Lower leg skin (tissue), 4 donors: ENCODE data around the gene ZNF28. TPM values are rescaled to one million over a fixed set of nuclear protein-coding genes. Genes with fewer than 3 reads are reported as not detected.
"Not testable (repeated sequence)": the region's sequence is repeated elsewhere in the genome, so short reads cannot be mapped to it uniquely, and the experiment has no call there.

ENCODE experiments used
- DNase-seq, 2 donors: peaks; one replicate each; pipeline ENCODE4 v3.0.0-alpha.2; 2019; ENCODE audit warnings: low spot score in 2 of 2
- H3K4me3 ChIP-seq: fragments of 200-600 bp; sonication (generic); 2 replicates; pipeline ENCODE4 v1.5.1; 2017; ENCODE audit warnings: mild to moderate bottlenecking, low read depth; ENCODE audit not compliant: poor library complexity, severe bottlenecking
- POLR2A ChIP-seq, 2 donors: fragments of 450-650 bp; IDR thresholded peaks; one replicate each; pipeline ENCODE4 v1.6.1; 2016 to 2017; ENCODE audit warnings: antibody characterized with exemption in 2 of 2, mild to moderate bottlenecking in 1 of 2, moderate library complexity in 1 of 2
- WGBS, 2 donors: methylation state at CpG; one replicate each; pipeline ENCODE4 v1.1.5; 2018; 5-methylcytosine and 5-hydroxymethylcytosine counted together
- intact Hi-C: fragments of 100-400 bp; cut with DNase I; formaldehyde crosslinking; loops from one replicate; pipeline ENCODE4 v1.15.0; 2023; ENCODE audit warnings: low total_unique reads
- total RNA-seq, 4 donors: library from RNA; depleted of rRNA; stranded (reverse); fragments of >200 nt; gene quantifications; one replicate each; pipeline ENCODE4 v1.1.0, GENCODE V29; 2016
- TF ChIP-seq, protein P1 (sequence below), 3 donors: fragments of 450-650 bp; IDR thresholded peaks; one replicate each; pipeline ENCODE4 v1.5.1; 2016; ENCODE audit warnings: antibody characterized with exemption in 3 of 3, mild to moderate bottlenecking in 3 of 3, moderate library complexity in 2 of 3

ZNF28 gene
- 10 to 100 TPM in 2 of 4 donors, 1 to 10 TPM in 2; 8.8 to 10.4 (median 10.2) TPM for total RNA-seq

DNA sequence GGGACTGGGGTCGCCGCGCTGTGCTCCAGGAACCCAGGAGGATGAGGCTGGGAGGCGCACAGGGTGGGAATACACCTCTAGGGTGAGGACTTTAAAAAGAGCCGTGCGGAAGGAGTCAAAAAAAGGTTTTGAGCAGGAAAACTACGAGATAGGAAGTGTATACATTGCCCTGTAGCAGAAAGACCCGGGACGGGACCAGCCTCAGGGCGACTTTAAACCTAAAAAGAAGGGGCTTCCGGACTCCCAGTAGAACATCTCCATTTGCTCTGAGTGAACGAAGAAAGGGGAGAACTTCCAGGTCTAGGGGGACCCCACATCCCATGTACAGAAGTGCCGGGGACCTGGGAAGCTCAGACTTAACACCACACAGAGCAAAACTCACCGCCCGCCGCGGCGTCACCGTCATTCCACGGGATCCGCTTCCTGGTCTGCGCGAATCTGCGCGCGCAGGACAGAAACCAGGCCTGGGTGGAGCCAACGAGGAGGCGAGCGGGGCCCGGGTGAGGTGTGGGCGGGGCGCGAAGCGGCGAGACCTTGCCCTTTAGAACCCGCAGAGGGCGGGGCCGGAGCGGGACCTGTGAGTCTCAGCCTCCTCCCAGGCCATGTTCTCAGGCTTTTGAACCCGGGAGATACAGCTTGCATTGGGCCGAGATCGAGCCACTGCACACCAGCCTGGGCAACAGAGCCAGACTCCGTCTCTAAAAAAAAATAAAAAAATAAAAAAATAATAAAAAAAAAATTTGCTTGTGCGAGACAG is at the start of gene ZNF28:
TSS of gene ZNF28 (minus strand) at position 430 of the 757 bp plus-strand sequence. CDS start 3,675 bp downstream, outside the sequence.
- DNase-seq = peak; percentile 33 to 93
- 1% methylated on average over 34 of the region's 44 CpGs for WGBS, 2 donors

DNA sequence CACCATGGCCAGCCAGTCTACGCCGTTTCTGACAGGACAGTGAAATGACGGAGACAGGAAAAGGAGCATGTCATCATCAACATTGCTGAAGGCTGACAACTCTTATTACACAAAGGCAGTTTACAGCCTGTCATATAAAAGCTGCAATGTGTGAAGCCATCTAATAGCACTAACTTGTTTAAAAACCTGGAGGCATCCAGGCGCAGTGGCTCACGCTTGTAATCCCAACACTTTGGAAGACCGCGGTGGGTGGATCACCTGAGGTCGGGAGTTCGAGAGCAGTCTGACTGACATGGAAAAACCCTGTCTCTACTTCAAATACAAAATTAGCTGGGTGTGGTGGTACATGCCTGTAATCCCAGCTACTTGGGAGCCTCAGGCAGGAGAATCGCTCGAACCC is 46.6 kb upstream of the ZNF28 start:
- intact Hi-C loops, H3K4me3 ChIP-seq: not testable (repeated sequence)
- DNase-seq = peak in 1 of 2 donors; percentile 43
- 82 to 85% methylated on average over 11 of the region's 11 CpGs for WGBS, 2 donors

More for the DNA sequence above, at the start of gene ZNF28:
- intact Hi-C loops = not testable (repeated sequence)
- H3K4me3 ChIP-seq = peak within 1 kb of the TSS; percentile 66

DNA sequence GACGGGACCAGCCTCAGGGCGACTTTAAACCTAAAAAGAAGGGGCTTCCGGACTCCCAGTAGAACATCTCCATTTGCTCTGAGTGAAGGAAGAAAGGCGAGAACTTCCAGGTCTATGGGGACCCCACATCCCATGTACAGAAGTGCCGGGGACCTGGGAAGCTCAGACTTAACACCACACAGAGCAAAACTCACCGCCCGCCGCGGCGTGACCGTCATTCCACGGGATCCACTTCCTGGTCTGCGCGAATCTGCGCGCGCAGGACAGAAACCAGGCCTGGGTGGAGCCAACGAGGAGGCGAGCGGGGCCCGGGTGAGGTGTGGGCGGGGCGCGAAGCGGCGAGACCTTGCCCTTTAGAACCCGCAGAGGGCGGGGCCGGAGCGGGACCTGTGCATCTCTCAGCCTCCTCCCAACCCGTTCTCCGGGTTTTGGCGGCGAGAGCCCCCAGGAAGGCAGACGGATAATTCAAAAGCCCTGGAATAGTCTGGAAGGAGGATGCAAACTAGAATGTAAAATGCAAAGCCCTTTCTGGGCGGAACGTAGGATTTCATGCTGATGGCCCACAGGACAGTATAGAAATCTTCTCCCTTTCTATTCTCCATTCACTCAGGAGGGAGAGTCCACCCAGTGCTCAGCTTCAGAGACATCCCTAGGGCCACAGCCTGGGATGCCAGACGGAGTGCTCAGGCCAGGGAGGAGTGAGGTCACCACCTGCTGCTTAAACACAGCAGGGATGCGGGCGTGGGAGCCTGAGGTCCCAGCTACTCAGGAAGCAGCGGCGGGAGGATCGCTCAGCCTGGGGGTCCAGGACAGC is 36.2 kb upstream of the ZNF28 start, which contains the start of gene ZNF468:
TSS of gene ZNF468 (minus strand) at position 242 of the 814 bp plus-strand sequence. CDS start 3,347 bp downstream, outside the sequence.
- intact Hi-C loops = not testable (repeated sequence)
- WGBS, 2 donors = 5 to 7% methylated on average over 43 of the region's 43 CpGs
- H3K4me3 ChIP-seq = peak within 1 kb of the TSS; percentile 68
- DNase-seq = peak; percentile 62 to 96

DNA sequence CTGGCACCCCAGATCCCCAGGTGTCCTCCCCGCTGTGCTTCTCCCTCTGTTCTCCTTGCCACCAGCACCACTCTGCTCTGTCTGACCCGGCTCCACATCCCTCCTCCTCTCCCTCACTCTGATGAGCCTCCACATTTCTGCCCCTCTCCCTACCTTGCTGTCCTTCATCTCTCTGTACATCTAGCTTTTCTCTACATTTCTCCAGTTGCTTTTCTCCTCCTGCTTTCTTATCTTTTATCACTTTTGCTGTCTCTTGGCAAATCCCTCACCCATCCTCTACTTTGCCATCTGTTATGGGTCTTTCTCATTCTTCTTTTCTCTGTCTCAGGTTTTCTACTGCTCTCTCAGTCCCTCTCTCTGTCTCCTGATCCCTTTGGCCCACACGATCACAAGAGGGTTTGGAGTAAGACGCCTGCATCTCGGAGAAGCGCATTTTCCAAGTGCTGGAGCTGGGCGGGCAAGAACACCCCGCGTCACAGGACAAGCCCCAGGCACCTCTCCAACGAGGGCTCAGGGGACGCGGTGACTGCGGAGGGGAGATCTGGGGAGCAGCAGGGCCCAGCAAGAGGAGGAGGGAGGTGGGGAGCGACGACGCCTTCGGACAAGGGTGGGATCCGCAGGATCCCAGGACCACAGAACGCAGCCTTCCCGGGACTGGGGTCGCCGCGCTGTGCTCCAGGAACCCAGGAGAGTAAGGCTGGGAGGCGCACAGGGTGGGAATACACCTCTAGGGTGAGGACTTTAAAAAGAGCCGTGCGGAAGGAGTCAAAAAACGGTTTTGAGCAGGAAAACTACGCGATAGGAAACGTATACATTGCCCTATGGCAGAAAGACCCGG is 35.3 kb upstream of the ZNF28 start:
- 4% methylated on average over 31 of the region's 31 CpGs for WGBS, 2 donors
- intact Hi-C loops, DNase-seq: not testable (repeated sequence)
- H3K4me3 ChIP-seq = peak overlapping the region; percentile 68

DNA sequence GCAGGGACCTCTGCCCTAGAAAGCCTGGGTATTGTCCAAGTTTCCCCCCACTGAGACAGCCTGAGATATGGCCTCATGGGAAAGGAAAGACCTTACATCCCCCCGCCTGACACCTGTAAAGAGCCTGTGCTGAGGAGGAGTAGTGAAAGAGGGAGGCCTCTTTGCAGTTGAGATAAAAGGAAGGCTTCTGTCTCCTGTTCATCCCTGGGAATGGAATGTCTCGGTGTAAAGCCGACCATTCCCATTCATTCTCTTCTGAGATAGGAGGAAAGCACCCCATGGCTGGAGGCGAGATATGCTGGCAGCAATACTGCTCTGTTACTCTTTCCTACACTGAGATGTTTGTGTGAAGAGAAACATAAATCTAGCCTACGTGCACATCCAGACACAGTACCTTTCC is 25.9 kb upstream of the ZNF28 start:
- 73 to 90% methylated on average over 5 of the region's 5 CpGs for WGBS, 2 donors
- intact Hi-C loops, H3K4me3 ChIP-seq, DNase-seq: not testable (repeated sequence)

DNA sequence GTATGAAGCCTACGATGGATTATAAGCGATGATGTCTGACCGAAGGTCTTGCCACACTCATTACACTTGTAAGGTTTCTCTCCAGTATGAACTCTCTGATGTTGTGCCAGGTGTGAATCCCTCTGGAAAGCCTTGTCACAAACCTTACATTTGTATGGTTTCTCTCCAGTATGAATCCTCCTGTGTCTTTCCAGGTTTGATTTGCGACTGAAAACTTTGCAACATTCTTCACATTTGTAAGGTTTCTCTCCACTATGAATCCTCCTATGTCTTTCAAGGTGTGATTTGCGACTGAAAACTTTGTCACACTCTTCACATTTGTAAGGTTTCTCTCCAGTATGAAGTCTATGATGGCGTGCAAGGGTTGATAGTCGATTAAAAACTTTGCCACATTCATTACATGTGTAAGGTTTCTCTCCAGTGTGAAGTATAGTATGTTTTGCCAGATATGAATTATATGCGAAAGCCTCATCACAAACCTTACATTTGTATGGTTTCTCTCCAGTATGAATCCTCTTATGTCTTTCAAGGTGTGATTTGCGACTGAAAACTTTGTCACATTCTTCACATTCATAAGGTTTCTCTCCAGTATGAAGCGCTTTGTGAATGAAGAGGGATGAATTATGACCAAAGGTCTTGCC is 19.5 kb upstream of the ZNF28 start:
- intact Hi-C loops, H3K4me3 ChIP-seq, DNase-seq: not testable (repeated sequence)
- 83 to 99% methylated on average over 10 of the region's 10 CpGs for WGBS, 2 donors

DNA sequence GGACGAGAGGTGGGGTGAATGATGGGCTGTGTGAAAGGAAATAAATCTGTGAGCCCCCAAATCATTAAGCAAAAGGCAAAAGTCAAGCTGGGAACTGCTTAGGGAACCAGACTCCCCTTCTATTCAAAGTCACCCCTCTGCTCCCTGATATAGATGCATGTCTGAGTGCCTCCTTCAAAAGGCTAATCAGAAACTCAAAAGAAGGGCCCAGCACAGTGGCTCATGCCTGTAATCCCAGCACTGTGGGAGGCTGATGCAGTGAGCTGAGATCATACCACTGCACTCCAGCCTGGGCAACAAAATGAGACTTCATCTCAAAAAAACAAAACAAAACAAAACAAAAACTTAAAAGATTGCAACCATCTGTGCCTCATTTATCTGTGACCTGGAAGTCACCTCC is 12.9 kb upstream of the ZNF28 start:
- H3K4me3 ChIP-seq, DNase-seq, intact Hi-C loops: not testable (repeated sequence)
- 48 to 53% methylated on average over 1 of the region's 1 CpG for WGBS, 2 donors

DNA sequence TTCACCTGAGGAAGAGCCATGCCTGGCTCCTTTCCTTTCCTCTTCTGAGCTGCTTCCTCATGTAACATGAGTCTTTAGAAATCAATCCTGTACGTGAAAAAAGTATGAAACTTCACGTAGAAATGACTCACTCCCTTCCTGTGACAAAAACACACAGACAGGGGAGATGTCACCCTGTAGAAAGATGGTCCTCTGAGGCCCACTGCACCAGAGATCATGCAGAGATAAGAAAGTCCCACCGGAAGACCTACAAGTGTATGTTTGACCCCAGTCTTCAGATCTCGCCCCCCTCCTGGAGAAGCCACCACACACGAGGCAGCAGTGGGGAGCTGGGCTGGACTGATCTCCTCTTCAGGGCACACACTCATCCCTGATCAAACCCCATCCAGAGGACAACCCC is 12.1 kb upstream of the ZNF28 start:
- WGBS, 2 donors = 57 to 60% methylated on average over 5 of the region's 5 CpGs
- H3K4me3 ChIP-seq, intact Hi-C loops, DNase-seq: not testable (repeated sequence)

DNA sequence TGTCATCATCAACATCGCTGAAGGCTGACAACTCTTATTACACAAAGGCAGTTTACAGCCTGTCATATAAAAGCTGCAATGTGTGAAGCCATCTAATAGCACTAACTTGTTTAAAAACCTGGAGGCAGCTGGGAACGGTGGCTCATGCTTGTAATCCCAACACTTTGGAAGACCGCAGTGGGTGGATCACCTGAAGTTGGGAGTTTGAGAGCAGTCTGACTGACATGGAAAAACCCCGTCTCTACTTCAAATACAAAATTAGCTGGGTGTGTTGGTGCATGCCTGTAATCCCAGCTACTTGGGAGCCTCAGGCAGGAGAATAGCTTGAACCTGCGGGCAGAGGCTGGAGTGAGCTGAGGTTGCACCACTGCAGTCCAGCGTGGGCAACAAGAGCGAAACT is 8.4 kb upstream of the ZNF28 start:
- DNase-seq, intact Hi-C loops, H3K4me3 ChIP-seq: not testable (repeated sequence)
- WGBS, 2 donors = 50 to 53% methylated on average over 7 of the region's 7 CpGs

DNA sequence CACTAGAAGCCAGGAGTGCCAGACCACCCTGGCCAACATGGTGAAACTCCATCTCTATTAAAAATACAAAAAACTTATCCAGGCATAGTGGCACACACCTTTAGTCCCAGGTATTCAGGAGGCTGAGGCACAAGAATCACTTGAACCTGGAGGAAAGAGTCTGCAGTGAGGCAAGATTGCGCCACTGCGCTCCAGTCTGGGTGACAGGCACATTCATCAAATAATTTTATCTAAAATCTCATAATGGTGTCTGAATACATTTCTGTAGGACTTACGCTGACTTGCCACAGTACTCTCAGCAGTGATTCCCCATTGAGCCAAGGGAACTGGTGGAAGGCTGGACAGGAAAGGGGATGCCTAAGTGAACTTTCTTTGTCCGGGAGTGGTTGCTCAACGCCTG is 4.3 kb upstream of the ZNF28 start:
- 91 to 92% methylated on average over 5 of the region's 5 CpGs for WGBS, 2 donors
- TF ChIP-seq POLR2A (IDR thresholded peaks at IDR 0.05) = no peak
- TF ChIP-seq, protein P1, sequence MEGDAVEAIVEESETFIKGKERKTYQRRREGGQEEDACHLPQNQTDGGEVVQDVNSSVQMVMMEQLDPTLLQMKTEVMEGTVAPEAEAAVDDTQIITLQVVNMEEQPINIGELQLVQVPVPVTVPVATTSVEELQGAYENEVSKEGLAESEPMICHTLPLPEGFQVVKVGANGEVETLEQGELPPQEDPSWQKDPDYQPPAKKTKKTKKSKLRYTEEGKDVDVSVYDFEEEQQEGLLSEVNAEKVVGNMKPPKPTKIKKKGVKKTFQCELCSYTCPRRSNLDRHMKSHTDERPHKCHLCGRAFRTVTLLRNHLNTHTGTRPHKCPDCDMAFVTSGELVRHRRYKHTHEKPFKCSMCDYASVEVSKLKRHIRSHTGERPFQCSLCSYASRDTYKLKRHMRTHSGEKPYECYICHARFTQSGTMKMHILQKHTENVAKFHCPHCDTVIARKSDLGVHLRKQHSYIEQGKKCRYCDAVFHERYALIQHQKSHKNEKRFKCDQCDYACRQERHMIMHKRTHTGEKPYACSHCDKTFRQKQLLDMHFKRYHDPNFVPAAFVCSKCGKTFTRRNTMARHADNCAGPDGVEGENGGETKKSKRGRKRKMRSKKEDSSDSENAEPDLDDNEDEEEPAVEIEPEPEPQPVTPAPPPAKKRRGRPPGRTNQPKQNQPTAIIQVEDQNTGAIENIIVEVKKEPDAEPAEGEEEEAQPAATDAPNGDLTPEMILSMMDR (IDR thresholded peaks at IDR 0.05) = no peak
- H3K4me3 ChIP-seq = no peak overlapping the region
- DNase-seq = no peak
- intact Hi-C loops = no loop called here
